Activated naive CD4-positive, alpha-beta T cell treated with anti-CD3 and anti-CD28 coated beads for 36 hours (primary cell): ENCODE measurements around the gene DEDD2. TPM values are rescaled to one million over a fixed set of nuclear protein-coding genes. Genes with fewer than 3 reads are reported as not detected.

Experiments used
- CTCF ChIA-PET: fragments of 350-600 bp; sonication (Branson Sonifier 250); formaldehyde crosslinking; loops from one replicate; lab custom pipeline; 2021; ENCODE audit warnings: antibody characterized with exemption; lab: Charles Lee
- DNase-seq: peaks from one replicate; pipeline ENCODE4 v3.0.0-alpha.2; 2020
- H3K27ac Mint-ChIP-seq: one replicate; pipeline ENCODE4 v1.8.0; 2021; ENCODE audit warnings: mild to moderate bottlenecking, mixed read lengths
- H3K27me3 Mint-ChIP-seq: one replicate; pipeline ENCODE4 v1.8.0; 2021; ENCODE audit warnings: low read depth, mixed read lengths
- H3K36me3 Mint-ChIP-seq: one replicate; pipeline ENCODE4 v1.8.0; 2021; ENCODE audit warnings: low read depth, mixed read lengths
- H3K4me1 Mint-ChIP-seq: one replicate; pipeline ENCODE4 v1.8.0; 2021; ENCODE audit warnings: low read depth, mixed read lengths
- H3K4me3 Mint-ChIP-seq: one replicate; pipeline ENCODE4 v1.8.0; 2021; ENCODE audit warnings: mild to moderate bottlenecking, moderate library complexity, mixed read lengths
- H3K9me3 Mint-ChIP-seq: one replicate; pipeline ENCODE4 v1.8.0; 2021; ENCODE audit warnings: mixed read lengths
- intact Hi-C: fragments of 100-400 bp; cut with micrococcal nuclease; formaldehyde crosslinking; loops from one replicate; pipeline ENCODE4 v1.15.1; 2023
- total RNA-seq, 2 experiments: library from RNA; stranded (reverse); gene quantifications; one replicate each; pipeline ENCODE4 v1.2.3, GENCODE V29; 2021

The DEDD2 gene
- total RNA-seq, 2 experiments from 2014 or later: 24.8 to 26.0 TPM

DNA sequence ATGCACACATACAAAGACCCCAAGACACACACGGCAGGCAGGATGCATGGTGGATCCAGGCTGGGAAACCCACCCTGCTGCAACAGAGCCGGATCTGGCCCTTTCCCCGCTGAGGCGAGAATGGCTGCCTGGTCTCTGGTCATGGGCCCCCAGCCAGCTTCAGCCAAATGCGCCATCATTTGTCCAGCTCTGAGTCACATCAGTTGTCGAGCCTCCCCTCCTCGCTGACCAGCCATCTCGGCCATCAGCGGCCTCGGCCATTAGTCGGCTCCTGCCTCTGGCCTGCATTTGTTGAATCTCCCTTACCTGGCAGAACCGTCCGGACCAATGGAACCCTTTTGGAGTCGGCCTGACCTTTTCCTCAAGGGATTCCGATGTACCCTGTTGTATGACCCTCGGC is 46.8 kb downstream of the DEDD2 start:
- no peak overlapping the region for H3K4me3 Mint-ChIP-seq
- no peak overlapping the region for H3K27ac Mint-ChIP-seq
- no peaks in the 10 kb centered on the region for H3K9me3 Mint-ChIP-seq
- CTCF ChIA-PET: interaction anchor here (0.6 kb wide), 1 partner anchor 52 kb away, joined by 4 read pairs; no protein-coding TSS in a partner anchor
- no peaks in the 10 kb centered on the region for H3K36me3 Mint-ChIP-seq
- no peak for DNase-seq
- intact Hi-C loops: no loop called here
- H3K27me3 Mint-ChIP-seq: peaks cover 14% of the 10 kb centered on the region
- H3K4me1 Mint-ChIP-seq: peaks cover 4% of the 10 kb centered on the region

DNA sequence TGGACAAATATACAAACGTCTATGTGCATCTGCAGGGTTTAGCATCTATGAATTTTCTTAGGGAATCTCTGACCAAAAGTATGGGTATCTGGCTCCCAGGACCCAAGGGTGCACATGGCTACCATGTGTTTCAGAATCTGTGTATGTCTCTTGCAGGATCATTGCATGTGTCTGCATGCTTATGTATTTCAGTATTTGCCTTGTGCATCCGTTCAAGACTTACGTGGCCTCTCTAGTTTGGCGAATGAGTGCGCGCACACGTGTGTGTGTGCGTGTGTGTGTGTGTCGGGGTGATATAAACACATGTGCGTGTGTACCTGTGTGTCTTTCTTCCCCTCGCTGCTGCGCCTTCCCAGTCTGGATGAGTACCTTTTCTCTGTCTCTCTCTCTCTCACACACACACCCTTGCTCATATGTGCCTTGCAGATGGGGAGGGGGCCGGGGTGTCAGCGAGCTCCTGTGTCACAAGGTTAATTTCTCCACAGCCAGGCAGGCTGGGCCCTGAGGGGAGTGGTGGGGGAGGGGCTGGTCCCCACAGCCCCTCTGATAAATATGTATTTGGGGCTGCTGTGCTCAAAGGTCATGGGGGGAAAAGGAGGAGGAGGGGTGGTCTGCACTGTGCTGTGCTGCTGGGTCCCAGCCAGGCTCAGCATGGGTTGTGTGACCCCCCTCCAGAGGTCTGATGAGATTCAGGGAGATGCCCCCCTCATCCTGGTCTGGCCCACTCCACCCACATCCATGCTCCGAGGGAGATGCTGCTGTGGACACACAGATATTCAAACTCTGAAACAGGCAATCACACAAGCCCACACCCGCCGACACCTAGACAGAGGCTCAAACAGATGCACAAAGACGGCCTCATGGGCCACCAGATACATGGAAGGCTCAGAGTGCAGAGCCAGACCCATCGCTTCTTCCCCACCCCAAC is 47.7 kb downstream of the DEDD2 start:
- H3K9me3 Mint-ChIP-seq: no peaks in the 10 kb centered on the region
- H3K4me3 Mint-ChIP-seq: no peak overlapping the region
- CTCF ChIA-PET: no interaction called here

DNA sequence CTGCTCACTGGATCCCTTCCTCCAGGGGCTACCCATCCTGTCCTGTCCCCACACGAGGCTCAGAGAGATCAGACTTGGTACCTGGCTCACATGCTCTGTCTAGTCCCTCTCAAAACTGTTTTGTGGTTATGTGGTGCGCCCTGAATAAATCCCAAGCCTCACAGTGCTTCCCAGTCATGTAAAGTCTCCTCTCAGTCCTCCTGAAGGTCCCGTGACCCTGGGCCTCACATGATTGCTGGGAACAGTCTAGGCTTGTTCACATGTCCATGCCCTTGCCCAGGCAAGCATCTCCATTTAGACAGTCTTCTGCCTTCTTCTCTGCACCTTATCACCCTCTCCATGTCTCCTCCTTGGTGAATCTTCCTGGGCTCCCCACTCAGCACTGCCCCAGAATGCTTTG is 49.3 kb downstream of the DEDD2 start:
- H3K36me3 Mint-ChIP-seq: no peaks in the 10 kb centered on the region
- no peaks in the 10 kb centered on the region for H3K9me3 Mint-ChIP-seq
- CTCF ChIA-PET: no interaction called here
- no peaks in the 10 kb centered on the region for H3K27me3 Mint-ChIP-seq
- H3K4me3 Mint-ChIP-seq: no peak overlapping the region
- intact Hi-C loops: no loop called here
- DNase-seq: no peak
- H3K4me1 Mint-ChIP-seq: no peaks in the 10 kb centered on the region
- no peak overlapping the region for H3K27ac Mint-ChIP-seq

More for the DNA sequence above, 47.7 kb downstream of the DEDD2 start:
- Mint-ChIP-seq H3K36me3 (no peaks in the 10 kb centered on the region), H3K27ac (no peak overlapping the region), H3K4me1 (no peaks in the 10 kb centered on the region), H3K27me3 (peaks cover 4% of the 10 kb centered on the region)
- no peak for DNase-seq
- intact Hi-C loops: no loop called here

DNA sequence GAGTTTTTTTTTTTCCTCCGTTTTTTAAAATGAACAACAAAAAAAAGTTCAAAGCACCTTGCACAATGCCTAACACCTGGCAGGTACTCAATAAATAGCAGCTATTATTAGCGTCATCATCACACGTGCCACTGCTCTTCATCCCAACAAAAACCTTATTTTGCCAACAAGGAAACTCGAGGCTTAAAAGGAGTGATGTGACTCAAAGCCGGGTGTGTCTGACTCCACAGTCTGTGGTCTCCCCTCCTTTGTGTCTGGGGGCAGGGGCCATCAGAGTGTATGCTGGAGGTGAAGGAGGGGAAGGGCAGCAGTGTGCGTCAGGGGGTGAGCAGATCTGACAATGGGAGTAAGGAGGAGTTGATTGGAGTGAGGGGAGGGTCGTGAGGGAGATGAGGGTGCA is 51.2 kb downstream of the DEDD2 start:
- no peak overlapping the region for H3K27ac Mint-ChIP-seq
- intact Hi-C loops: no loop called here
- no peaks in the 10 kb centered on the region for H3K27me3 Mint-ChIP-seq
- CTCF ChIA-PET: interaction anchor here (0.7 kb wide), 1 partner anchor 61 kb away, joined by 4 read pairs; no protein-coding TSS in a partner anchor
- H3K4me3 Mint-ChIP-seq: no peak overlapping the region
- no peaks in the 10 kb centered on the region for H3K9me3 Mint-ChIP-seq
- no peaks in the 10 kb centered on the region for H3K4me1 Mint-ChIP-seq
- H3K36me3 Mint-ChIP-seq: no peaks in the 10 kb centered on the region
- no peak for DNase-seq

DNA sequence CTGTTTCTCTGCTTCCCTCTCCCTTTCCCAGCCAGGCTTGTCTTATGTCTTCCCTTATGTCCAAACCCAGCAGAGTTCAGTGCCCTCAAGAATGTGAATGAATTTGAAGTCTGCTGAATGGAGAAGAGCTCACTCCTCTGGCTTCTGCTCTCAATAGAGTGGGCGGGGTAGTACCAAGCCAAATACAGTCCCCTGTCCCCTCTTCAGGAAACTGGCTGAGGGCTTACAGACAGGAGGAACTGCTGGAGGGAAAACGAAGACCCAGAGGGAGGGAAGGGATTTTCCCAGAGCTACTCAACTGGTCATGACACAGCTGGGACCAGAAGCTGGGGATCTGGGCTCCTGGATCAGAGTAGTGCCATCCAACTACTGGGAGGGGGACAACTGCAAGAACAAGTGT is 52.3 kb downstream of the DEDD2 start:
- Mint-ChIP-seq H3K9me3 (no peaks in the 10 kb centered on the region), H3K27me3 (no peaks in the 10 kb centered on the region), H3K36me3 (no peaks in the 10 kb centered on the region), H3K27ac (no peak overlapping the region), H3K4me3 (no peak overlapping the region), H3K4me1 (no peaks in the 10 kb centered on the region)
- no peak for DNase-seq
- intact Hi-C loops: no loop called here
- CTCF ChIA-PET: interaction anchor here (0.6 to 0.8 kb wide), 4 partner anchors 57 to 981 kb away, joined by 3 to 4 read pairs (median 3); no protein-coding TSS in a partner anchor

DNA sequence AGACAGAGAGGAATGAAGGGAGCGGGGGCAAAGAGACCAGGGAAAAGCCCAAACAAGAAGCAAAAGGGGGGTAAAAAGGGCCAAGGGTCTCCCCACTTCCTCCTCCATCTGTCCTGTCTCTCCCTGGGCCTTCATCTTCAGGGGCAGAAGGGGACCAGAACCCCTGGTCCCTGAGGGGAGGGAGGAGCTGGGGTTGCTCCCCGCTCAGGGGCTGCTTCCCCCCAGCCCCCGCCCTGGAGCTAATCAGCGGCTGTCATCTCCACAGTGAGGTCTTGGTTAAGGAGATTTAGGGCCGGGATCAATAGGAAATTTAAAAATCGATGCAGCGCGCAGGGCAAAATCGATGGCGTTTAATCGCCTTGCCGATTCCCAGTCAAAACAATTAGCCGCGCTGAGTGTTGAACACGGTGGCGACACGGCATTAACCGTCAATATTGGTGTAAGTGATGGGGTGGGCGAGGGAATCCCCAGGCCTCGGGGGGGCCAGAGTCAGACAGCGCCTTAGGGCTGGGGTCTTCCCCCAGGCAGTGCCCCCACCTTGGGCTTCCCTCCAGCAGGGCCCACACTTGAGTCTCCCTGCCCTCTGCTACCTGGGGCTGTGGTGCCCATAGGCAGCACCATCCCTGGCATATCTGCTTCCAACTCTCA is 55.7 kb downstream of the DEDD2 start:
- no peaks in the 10 kb centered on the region for H3K27me3 Mint-ChIP-seq
- no peaks in the 10 kb centered on the region for H3K4me1 Mint-ChIP-seq
- DNase-seq: no peak
- intact Hi-C loops: no loop called here
- no peaks in the 10 kb centered on the region for H3K36me3 Mint-ChIP-seq
- no peak overlapping the region for H3K27ac Mint-ChIP-seq
- H3K9me3 Mint-ChIP-seq: no peaks in the 10 kb centered on the region
- no peak overlapping the region for H3K4me3 Mint-ChIP-seq
- CTCF ChIA-PET: no interaction called here

DNA sequence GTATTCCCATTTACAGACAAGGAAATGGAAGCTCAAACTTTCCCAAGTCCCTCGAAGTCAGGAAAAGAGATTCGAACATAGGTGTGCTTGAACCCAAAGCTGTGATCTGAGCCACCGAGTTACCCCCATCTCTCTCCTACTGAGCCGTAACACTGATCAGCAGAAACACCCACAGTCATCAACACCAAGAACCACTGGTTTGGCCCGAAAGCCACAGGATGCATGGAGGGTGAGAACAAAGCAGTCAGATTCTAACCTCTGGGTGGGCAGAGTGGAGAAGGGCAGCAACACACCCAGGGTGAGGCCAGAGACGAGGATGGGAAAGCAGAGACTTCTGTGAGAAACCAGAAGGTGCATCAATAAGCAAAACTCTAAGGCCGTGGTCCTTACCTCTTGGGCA is 57.5 kb downstream of the DEDD2 start:
- Mint-ChIP-seq H3K27ac (no peak overlapping the region), H3K9me3 (no peaks in the 10 kb centered on the region), H3K36me3 (no peaks in the 10 kb centered on the region), H3K4me3 (no peak overlapping the region), H3K27me3 (no peaks in the 10 kb centered on the region), H3K4me1 (peaks cover 4% of the 10 kb centered on the region)
- CTCF ChIA-PET: interaction anchor here (1.8 kb wide), 1 partner anchor 51 kb away, joined by 7 read pairs; no protein-coding TSS in a partner anchor
- intact Hi-C loops: no loop called here
- DNase-seq: no peak

DNA sequence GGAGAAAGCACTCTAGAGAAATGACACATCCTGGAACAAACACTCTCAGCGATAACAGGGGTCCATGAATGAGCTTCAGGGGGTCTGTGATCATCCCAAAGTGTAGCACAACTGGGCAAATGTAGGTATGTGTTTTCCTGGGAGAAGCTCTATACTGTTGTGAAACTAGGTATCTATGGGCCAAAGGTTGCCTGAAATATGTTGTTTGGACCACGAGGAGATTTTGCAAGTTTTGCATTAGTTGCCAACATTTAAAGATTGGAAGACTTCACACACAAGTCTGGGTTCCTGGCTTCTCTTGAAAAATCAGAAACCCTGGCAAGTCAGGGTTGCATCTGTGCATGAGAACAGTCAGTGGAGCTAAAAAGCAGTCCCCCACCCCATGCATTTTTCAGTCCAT is 58.6 kb downstream of the DEDD2 start:
- CTCF ChIA-PET: interaction anchor here (0.7 to 1.8 kb wide), 3 partner anchors 18 to 160 kb away, joined by 3 to 7 read pairs (median 3); no protein-coding TSS in a partner anchor
- Mint-ChIP-seq H3K27me3 (no peaks in the 10 kb centered on the region), H3K4me3 (no peak overlapping the region), H3K36me3 (no peaks in the 10 kb centered on the region), H3K9me3 (no peaks in the 10 kb centered on the region), H3K27ac (no peak overlapping the region), H3K4me1 (peaks cover 12% of the 10 kb centered on the region)
- intact Hi-C loops: no loop called here
- DNase-seq: no peak

DNA sequence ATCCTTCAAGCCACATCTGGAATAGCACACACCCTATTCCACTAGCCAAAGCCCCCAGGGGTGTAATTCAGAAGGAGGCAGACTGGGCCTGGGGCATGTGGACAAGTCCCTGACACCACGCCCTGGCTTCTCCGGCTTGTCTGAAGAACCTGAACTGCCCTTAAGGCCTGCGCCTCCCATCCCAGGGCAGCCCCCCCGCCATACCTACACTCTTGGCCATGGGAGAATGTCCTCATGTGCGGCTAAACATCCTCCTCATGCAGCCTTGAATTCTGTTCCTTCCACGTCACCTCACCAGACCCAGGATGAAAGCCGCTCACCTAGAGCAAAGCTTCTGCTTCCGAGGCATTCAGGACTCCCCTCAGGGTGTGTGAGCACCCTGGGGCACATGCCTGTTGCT is 60.9 kb downstream of the DEDD2 start:
- H3K4me1 Mint-ChIP-seq: peaks cover 12% of the 10 kb centered on the region
- no peak overlapping the region for H3K4me3 Mint-ChIP-seq
- CTCF ChIA-PET: no interaction called here
- no peak overlapping the region for H3K27ac Mint-ChIP-seq
- intact Hi-C loops: no loop called here
- no peaks in the 10 kb centered on the region for H3K36me3 Mint-ChIP-seq
- no peak for DNase-seq
- no peaks in the 10 kb centered on the region for H3K27me3 Mint-ChIP-seq
- H3K9me3 Mint-ChIP-seq: no peaks in the 10 kb centered on the region

DNA sequence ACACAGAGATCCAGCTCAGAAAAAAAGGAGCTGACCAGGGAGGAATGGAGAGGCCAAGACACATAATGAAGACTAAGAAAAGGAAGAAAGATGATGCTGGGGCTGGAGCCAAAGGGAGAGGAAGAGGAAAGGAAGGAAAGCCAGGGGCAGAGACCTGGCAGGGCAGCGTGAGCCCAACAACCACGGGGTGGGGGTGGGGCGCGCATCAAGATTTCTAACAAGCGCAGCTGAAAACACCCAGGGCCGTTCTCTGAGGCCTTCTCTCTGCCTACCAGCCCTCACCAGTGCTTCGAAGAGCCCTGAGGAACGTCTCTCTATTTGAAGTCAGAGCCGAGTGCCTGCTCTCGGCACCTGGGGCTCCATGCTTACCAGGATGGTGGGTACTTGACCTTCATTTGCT is 61.7 kb downstream of the DEDD2 start:
- intact Hi-C loops: no loop called here
- Mint-ChIP-seq H3K4me1 (peaks cover 12% of the 10 kb centered on the region), H3K27me3 (no peaks in the 10 kb centered on the region), H3K36me3 (no peaks in the 10 kb centered on the region), H3K4me3 (no peak overlapping the region), H3K9me3 (no peaks in the 10 kb centered on the region), H3K27ac (no peak overlapping the region)
- CTCF ChIA-PET: interaction anchor here (0.6 to 0.7 kb wide), 2 partner anchors 186 to 264 kb away, joined by 3 read pairs; no protein-coding TSS in a partner anchor
- no peak for DNase-seq

DNA sequence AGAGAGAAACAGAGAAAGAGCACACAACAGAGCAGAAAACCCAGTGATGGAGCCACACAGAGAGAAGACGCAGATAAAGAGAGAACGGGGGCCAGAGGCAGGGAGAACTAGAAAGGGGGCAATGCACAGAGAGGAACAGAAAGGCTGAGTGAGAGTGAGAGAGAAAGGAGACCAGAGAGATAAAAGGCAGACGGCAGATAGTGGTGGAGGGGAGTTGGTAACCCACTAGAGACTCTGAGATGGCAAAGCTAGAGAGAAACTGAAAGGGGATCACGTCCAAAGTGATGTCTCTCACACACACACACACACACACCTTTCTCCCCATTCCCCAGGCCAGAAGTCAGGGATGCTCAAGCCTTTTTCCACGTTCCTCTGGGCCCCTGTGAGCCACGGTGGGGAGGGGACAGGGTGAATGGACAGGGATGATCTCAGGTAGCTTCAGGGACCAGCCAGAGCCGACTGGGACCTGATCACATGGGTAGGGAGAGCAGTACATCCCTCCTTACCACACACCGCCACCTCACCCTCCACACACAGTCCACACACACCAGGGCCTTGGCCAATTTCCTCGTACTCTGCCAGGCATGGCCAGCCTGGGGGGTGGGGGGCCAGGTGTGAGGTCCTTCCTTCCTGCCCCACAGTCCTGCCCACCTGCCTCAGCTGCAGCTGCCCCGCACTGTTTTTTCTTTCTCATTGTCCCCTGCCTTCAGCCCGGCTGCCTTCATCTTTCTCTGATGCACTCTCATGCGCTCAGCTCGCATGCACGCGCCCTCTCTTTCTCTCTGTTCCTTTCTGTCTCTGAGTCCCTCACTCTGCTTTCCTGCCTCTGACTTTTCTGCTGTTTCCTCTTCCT is 62.8 kb downstream of the DEDD2 start:
- intact Hi-C loops: no loop called here
- no peaks in the 10 kb centered on the region for H3K36me3 Mint-ChIP-seq
- CTCF ChIA-PET: interaction anchor here (0.7 kb wide), 1 partner anchor 263 kb away, joined by 3 read pairs; no protein-coding TSS in a partner anchor
- no peaks in the 10 kb centered on the region for H3K27me3 Mint-ChIP-seq
- no peak overlapping the region for H3K4me3 Mint-ChIP-seq
- DNase-seq: no peak
- peaks cover 12% of the 10 kb centered on the region for H3K4me1 Mint-ChIP-seq
- H3K27ac Mint-ChIP-seq: peak overlapping the region; percentile 15
- H3K9me3 Mint-ChIP-seq: no peaks in the 10 kb centered on the region
